Naive thymus-derived CD8-positive, alpha-beta T cell (primary cell): ENCODE results near the gene CNPY3. TPM values are rescaled to one million over a fixed set of nuclear protein-coding genes. Genes with fewer than 3 reads are reported as not detected.

Experiments
- ATAC-seq, 2 donors: fragments of 150-1000 bp; cut with Tn5 transposase in 1 of 2; sonication (Bioruptor Pico), chemical (Tn5 transposase) in 1 of 2; 1 replicate in 1 of 2; 2 replicates in 1 of 2; pipeline ENCODE4 v1.10.0; 2021; ENCODE audit warnings: mild to moderate bottlenecking in 2 of 2, moderate library complexity in 2 of 2
- POLR2A ChIA-PET: fragments of 350-600 bp; sonication (Branson Sonifier 250); formaldehyde crosslinking; loops from one replicate; lab custom pipeline; 2021; ENCODE audit warnings: antibody characterized with exemption; lab: Charles Lee
- DNase-seq, 10 donors: peaks; one replicate each; pipeline versions ENCODE4 v3.0.0 to v3.0.0-alpha.2; 2020 to 2022
- H3K27ac Mint-ChIP-seq, 10 donors: one replicate each; pipeline ENCODE4 v1.8.0; 2020 to 2022; ENCODE audit warnings: mild to moderate bottlenecking in 10 of 10, mixed read lengths in 10 of 10, moderate library complexity in 4 of 10, inconsistent platforms in 1 of 10
- H3K27me3 Mint-ChIP-seq, 5 donors: one replicate each; pipeline ENCODE4 v1.8.0; 2021 to 2022; ENCODE audit warnings: mixed read lengths in 5 of 5
- H3K36me3 Mint-ChIP-seq, 3 donors: one replicate each; pipeline ENCODE4 v1.8.0; 2020 to 2022; ENCODE audit warnings: mixed read lengths in 3 of 3, mild to moderate bottlenecking in 2 of 3, inconsistent platforms in 1 of 3
- H3K4me1 Mint-ChIP-seq, 4 donors: one replicate each; pipeline ENCODE4 v1.8.0; 2021 to 2022; ENCODE audit warnings: mixed read lengths in 4 of 4
- H3K4me3 Mint-ChIP-seq, 10 donors: one replicate each; pipeline ENCODE4 v1.8.0; 2020 to 2022; ENCODE audit warnings: mild to moderate bottlenecking in 10 of 10, mixed read lengths in 10 of 10, moderate library complexity in 6 of 10, inconsistent platforms in 1 of 10
- H3K9me3 Mint-ChIP-seq, 9 donors: one replicate each; pipeline ENCODE4 v1.8.0; 2020 to 2022; ENCODE audit warnings: mixed read lengths in 9 of 9, mild to moderate bottlenecking in 3 of 9, inconsistent platforms in 1 of 9, moderate library complexity in 1 of 9
- polyA plus RNA-seq, 3 donors: library from polyadenylated mRNA; unstranded; fragments of 300-500 nt; fragmentation: Illumina TruSeq; gene quantifications; one replicate each; pipeline ENCODE4 v1.2.3, GENCODE V29; 2021
- total RNA-seq, 8 experiments: library from RNA in 2 of 8; stranded (reverse) in 2 of 8; gene quantifications; one replicate each; pipeline ENCODE4 v1.2.3 and lab custom pipeline; 2021 to 2026

The CNPY3 gene
- total and polyA plus RNA-seq, 5 experiments from 2014 or later = 90.3 to 158 (median 103) TPM

DNA sequence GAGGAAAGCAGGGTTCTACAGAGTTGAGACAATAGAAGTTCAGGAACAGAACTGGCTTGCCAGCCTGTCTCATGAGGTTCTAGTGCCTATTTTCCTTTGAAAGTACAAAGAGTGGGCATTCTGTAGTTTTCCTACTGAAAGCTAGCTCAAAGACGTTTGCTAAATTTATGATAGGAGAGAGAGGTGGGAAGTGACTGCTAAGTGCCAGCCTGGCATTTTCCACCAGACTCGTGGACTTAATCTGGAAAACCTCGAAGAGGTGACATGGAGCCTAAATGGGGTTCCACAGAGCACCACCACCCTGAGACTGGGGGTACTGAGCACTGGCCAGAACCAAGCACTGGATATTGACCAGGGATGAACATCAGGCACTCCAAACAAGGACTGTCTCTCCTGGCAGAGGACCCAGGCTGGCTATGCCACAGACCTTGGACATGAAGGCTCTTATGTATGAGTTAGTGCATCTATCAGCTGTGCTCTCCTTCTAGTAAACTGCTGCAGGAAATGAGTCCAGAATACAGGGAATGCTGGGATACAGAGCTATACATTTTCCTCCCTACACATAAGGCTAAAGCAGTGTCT is 42.6 kb downstream of the CNPY3 start:
- ATAC-seq (no peak), DNase-seq (no peak)
- Mint-ChIP-seq H3K36me3 (peaks cover 0 to 18% (median 4%) of the 10 kb centered on the region in 3 donors), H3K4me3 (no peak overlapping the region), H3K27ac (peak overlapping the region in 1 of 10 donors; percentile 2), H3K9me3 (no peaks in the 10 kb centered on the region), H3K4me1 (peaks cover 9 to 29% (median 21%) of the 10 kb centered on the region in 4 donors), H3K27me3 (no peaks in the 10 kb centered on the region)
- POLR2A ChIA-PET = interaction anchor here (1.2 to 3.4 kb wide), 2 partner anchors 12 to 42 kb away, joined by 4 to 11 read pairs; partner anchors contain the start of genes CNPY3 and PPP2R5D

DNA sequence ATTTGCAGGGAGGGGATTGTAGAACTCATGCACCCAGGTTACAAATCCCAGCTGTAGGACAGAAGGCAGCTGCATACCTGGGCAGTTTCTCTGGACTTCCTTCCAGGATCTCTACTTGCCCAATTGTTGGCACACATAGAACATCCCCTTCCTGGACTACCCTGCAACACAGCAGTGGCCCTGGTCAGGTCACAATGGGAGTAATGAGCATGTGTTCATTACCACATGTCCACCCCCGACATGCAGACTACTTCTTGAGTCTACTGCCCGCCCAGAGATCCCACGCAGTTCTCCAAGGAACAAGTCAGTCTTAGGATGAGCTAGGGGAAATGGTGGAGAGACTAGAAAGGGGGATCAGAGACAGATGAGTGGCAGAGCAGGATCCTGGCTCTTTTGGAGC is 44.6 kb downstream of the CNPY3 start:
- no peak for ATAC-seq
- POLR2A ChIA-PET = interaction anchor here (3.3 kb wide), 1 partner anchor 10 kb away, joined by 18 read pairs; the partner anchor contains the start of gene PPP2R5D
- no peaks in the 10 kb centered on the region for H3K9me3 Mint-ChIP-seq
- H3K4me1 Mint-ChIP-seq = peaks cover 8 to 42% (median 32%) of the 10 kb centered on the region in 4 donors
- no peaks in the 10 kb centered on the region for H3K27me3 Mint-ChIP-seq
- peak overlapping the region in 8 of 10 donors; percentile 40 to 84 (median 72) for H3K27ac Mint-ChIP-seq
- peak overlapping the region in 1 of 10 donors; percentile 10 for H3K4me3 Mint-ChIP-seq
- DNase-seq = no peak
- H3K36me3 Mint-ChIP-seq = peaks cover 0 to 12% (median 4%) of the 10 kb centered on the region in 3 donors

- POLR2A ChIA-PET = interaction anchor here (0.7 to 3.3 kb wide), 7 partner anchors 9 to 46 kb away, joined by 3 to 18 read pairs (median 3); partner anchors contain the start of genes CNPY3, KLHDC3 and PPP2R5D
- H3K27ac Mint-ChIP-seq = peak overlapping the region in 9 of 10 donors; percentile 8 to 77 (median 52)
- DNase-seq (no peak), ATAC-seq (no peak)
- H3K27me3 Mint-ChIP-seq = no peaks in the 10 kb centered on the region
- no peaks in the 10 kb centered on the region for H3K9me3 Mint-ChIP-seq
- peaks cover 14 to 51% (median 43%) of the 10 kb centered on the region in 4 donors for H3K4me1 Mint-ChIP-seq
- H3K36me3 Mint-ChIP-seq = peaks cover 0 to 12% (median 4%) of the 10 kb centered on the region in 3 donors
- H3K4me3 Mint-ChIP-seq = no peak overlapping the region
These were observed 45.7 kb downstream of the CNPY3 start for GRCh38 chr6:42974919-42975505.

- H3K4me1 Mint-ChIP-seq = peaks cover 15 to 58% (median 45%) of the 10 kb centered on the region in 4 donors
- no peaks in the 10 kb centered on the region for H3K27me3 Mint-ChIP-seq
- peak overlapping the region; percentile 81 to 95 (median 93) for H3K27ac Mint-ChIP-seq
- POLR2A ChIA-PET = interaction anchor here (0.8 to 4.2 kb wide), 24 partner anchors 10 to 459 kb away, joined by 3 to 144 read pairs (median 7); partner anchors contain the start of genes CNPY3, CUL7, GNMT and KLC4
- DNase-seq = no peak
- peaks cover 0 to 10% (median 4%) of the 10 kb centered on the region in 3 donors for H3K36me3 Mint-ChIP-seq
- ATAC-seq = no peak
- no peaks in the 10 kb centered on the region for H3K9me3 Mint-ChIP-seq
- H3K4me3 Mint-ChIP-seq = peak overlapping the region; percentile 66 to 92 (median 87)
These were observed 49.2 kb downstream of the CNPY3 start for GRCh38 chr6:42978487-42978838.

- no peaks in the 10 kb centered on the region for H3K27me3 Mint-ChIP-seq
- POLR2A ChIA-PET = interaction anchor here (0.7 to 4.2 kb wide), 33 partner anchors 9 to 538 kb away, joined by 3 to 144 read pairs (median 5); partner anchors contain the start of genes BICRAL, CNPY3, CUL7 and GNMT
- peak within 1 kb of the TSS; percentile 96 to 100 (median 98) for H3K27ac Mint-ChIP-seq
- peaks cover 0 to 7% (median under 1%) of the 10 kb centered on the region in 3 donors for H3K36me3 Mint-ChIP-seq
- H3K4me3 Mint-ChIP-seq = peak within 1 kb of the TSS; percentile 85 to 97 (median 94)
- no peaks in the 10 kb centered on the region for H3K9me3 Mint-ChIP-seq
- DNase-seq (peak; percentile 83 to 99 (median 93)), ATAC-seq (peak; percentile 91 to 93)
- peaks cover 16 to 59% (median 48%) of the 10 kb centered on the region in 4 donors for H3K4me1 Mint-ChIP-seq
These were observed 49.7 kb downstream of the CNPY3 start, which contains the start of gene PEX6 for GRCh38 chr6:42978839-42979522. Gene PEX6 (minus strand): TSS chr6:42979181. CDS start chr6:42979150, 31 bp downstream.

DNA sequence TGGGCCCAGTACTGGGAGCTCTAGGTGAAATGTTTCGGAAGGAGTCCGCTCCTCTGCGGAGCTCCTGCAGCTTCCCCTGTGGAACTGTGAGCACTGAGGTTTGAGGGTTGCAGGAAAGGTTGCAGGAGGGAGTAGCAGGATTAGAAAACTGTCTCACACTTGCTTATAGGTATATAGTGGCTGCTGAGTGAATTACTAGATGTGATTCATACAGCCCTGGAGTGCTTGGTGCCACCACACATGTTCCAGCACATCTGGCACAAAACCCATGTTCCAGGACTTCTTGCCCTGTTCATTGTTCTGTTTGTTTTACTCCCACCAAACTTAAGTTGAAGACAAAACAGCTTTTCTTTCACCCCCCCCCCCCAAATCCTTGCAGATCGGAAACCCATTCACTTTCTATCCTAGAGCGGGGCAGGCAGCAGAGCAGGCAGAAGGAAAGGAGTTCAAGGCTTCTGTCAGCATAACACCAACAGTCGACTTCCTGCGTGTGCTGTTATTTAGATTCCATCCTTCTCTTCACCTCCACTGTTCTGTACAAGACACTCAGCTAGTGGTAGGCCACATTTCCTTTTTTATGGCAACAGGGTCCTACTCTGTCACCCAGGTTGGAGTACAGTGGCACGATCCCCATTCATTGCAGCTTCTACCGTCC is 50.4 kb downstream of the CNPY3 start:
- H3K27ac Mint-ChIP-seq = peak overlapping the region; percentile 96 to 100 (median 98)
- H3K36me3 Mint-ChIP-seq = peaks cover 0 to 6% (median 0%) of the 10 kb centered on the region in 3 donors
- H3K4me3 Mint-ChIP-seq = peak overlapping the region; percentile 85 to 97 (median 94)
- DNase-seq = peak in 3 of 10 donors; percentile 5 to 19 (median 13)
- peak; percentile 6 to 12 for ATAC-seq
- POLR2A ChIA-PET = interaction anchor here (0.7 to 4.2 kb wide), 31 partner anchors 9 to 537 kb away, joined by 3 to 144 read pairs (median 5); partner anchors contain the start of genes BICRAL, CNPY3, CUL7 and GNMT
- H3K27me3 Mint-ChIP-seq = no peaks in the 10 kb centered on the region
- H3K9me3 Mint-ChIP-seq = no peaks in the 10 kb centered on the region
- peaks cover 17 to 57% (median 50%) of the 10 kb centered on the region in 4 donors for H3K4me1 Mint-ChIP-seq

- Mint-ChIP-seq H3K27me3 (no peaks in the 10 kb centered on the region), H3K9me3 (no peaks in the 10 kb centered on the region), H3K27ac (peak overlapping the region; percentile 3 to 88 (median 80)), H3K4me3 (peak overlapping the region in 7 of 10 donors; percentile 1 to 55 (median 28)), H3K4me1 (peaks cover 30 to 64% (median 56%) of the 10 kb centered on the region in 4 donors), H3K36me3 (peaks cover 0 to 2% (median 0%) of the 10 kb centered on the region in 3 donors)
- POLR2A ChIA-PET = interaction anchor here (1.4 kb wide), 1 partner anchor 9 kb away, joined by 3 read pairs; no protein-coding TSS in a partner anchor
- ATAC-seq (no peak), DNase-seq (no peak)
These were observed 52.6 kb downstream of the CNPY3 start for GRCh38 chr6:42981836-42982235.

GRCh38 chr6:42984001-42984923 is 55.0 kb downstream of the CNPY3 start, which contains the start of gene PPP2R5D:
Gene PPP2R5D (plus strand): TSS chr6:42984570. CDS start chr6:42984678, 108 bp downstream.
- Mint-ChIP-seq H3K36me3 (peaks cover 0 to 15% (median under 1%) of the 10 kb centered on the region in 3 donors), H3K27ac (peak within 1 kb of the TSS; percentile 96 to 99 (median 97)), H3K4me3 (peak within 1 kb of the TSS; percentile 91 to 99 (median 94)), H3K4me1 (peaks cover 40 to 66% (median 62%) of the 10 kb centered on the region in 4 donors), H3K9me3 (no peaks in the 10 kb centered on the region), H3K27me3 (no peaks in the 10 kb centered on the region)
- DNase-seq (peak; percentile 86 to 99 (median 97)), ATAC-seq (peak; percentile 93)
- POLR2A ChIA-PET = interaction anchor here (0.5 to 3.8 kb wide), 35 partner anchors 9 to 1197 kb away, joined by 3 to 72 read pairs (median 5); partner anchors contain the start of genes BICRAL, CNPY3, CUL7 and GNMT

DNA sequence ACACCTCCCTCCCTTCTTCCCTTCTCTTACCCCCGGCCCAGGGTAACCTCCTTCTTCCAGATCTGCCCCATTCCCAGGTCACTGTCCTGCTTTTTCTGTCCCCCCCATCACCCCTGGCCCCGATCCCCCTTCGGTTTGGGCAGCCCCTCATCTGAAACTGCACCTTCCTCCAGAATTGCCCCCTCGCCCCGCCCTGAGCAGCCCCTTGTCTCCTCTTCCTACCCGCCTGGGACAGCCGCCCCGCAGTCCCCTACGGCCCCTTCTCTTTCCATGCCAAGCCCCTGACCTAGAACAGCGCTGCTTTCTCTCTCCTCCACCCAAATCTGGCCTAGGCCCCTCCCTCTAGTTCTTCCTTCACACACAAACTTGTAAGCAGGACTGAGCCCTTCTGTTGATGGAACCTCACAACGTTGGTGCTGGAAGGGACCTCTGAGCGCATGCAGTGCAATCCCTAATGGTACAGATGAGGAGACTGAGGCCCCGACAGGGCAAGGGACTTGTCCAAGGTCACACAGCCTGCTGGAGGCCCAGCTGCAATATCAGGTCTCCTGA is 55.7 kb downstream of the CNPY3 start:
- Mint-ChIP-seq H3K27ac (peak overlapping the region; percentile 79 to 99 (median 92)), H3K36me3 (peaks cover 0 to 22% (median 2%) of the 10 kb centered on the region in 3 donors), H3K4me1 (peaks cover 35 to 63% (median 55%) of the 10 kb centered on the region in 4 donors), H3K27me3 (no peaks in the 10 kb centered on the region), H3K4me3 (peak overlapping the region; percentile 91 to 99 (median 94)), H3K9me3 (no peaks in the 10 kb centered on the region)
- ATAC-seq = no peak
- POLR2A ChIA-PET = interaction anchor here (1.0 to 3.8 kb wide), 24 partner anchors 8 to 1198 kb away, joined by 3 to 72 read pairs (median 7); partner anchors contain the start of genes BICRAL, CNPY3, CUL7 and GNMT
- DNase-seq = peak in 3 of 10 donors; percentile 8 to 21 (median 15)
